Measurements from ENCODE around the gene GXYLT2. TPM values are rescaled to one million over a fixed set of nuclear protein-coding genes. Genes with fewer than 3 reads are reported as not detected.

GXYLT2 gene
- total RNA-seq, 1 donor: 77.4 TPM

DNA sequence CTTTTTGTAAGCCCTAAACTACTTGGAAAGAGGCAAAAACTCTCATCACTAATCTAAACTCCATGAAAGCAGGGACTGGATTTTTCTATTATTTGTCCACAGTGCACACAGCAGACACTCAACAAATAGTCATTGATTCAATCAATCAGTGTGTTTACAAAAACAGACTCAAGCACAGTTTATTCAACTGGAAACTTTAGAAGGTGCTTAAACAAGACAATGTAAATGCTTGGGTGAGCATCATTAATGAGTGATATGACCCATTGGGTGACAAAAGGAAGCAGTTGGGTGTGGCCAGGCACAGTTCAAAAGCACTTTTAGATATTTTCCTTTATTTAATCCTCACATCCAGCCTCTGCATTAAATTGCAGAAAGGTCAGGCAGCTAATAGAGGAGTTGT, 76.8 kb downstream of the GXYLT2 start:
- Histone ChIP-seq H3K4me3 (ENCODE audit: insufficient read depth, low read length) (no peak overlapping the region), H3K27me3 (ENCODE audit: insufficient read depth, low read length) (no peaks in the 10 kb centered on the region), H3K4me1 (ENCODE audit: insufficient read depth, low read length) (no peaks in the 10 kb centered on the region), H3K4me2 (ENCODE audit: insufficient read depth, low read length) (no peak overlapping the region), H3K79me2 (ENCODE audit: insufficient read depth, low read length) (no peaks in the 10 kb centered on the region), H3K9me3 (ENCODE audit: low read depth, low read length) (no peaks in the 10 kb centered on the region), H3K36me3 (ENCODE audit: insufficient read depth, low read length) (peaks cover 4% of the 10 kb centered on the region), H4K20me1 (ENCODE audit: insufficient read depth, low read length) (no peaks in the 10 kb centered on the region), H3K27ac (ENCODE audit: low read depth, low read length) (no peak overlapping the region), H2AFZ (ENCODE audit: low read length) (no peak overlapping the region)
- no peak for DNase-seq (ENCODE audit: insufficient read length, low spot score, missing footprints)
- TF ChIP-seq, protein P1, sequence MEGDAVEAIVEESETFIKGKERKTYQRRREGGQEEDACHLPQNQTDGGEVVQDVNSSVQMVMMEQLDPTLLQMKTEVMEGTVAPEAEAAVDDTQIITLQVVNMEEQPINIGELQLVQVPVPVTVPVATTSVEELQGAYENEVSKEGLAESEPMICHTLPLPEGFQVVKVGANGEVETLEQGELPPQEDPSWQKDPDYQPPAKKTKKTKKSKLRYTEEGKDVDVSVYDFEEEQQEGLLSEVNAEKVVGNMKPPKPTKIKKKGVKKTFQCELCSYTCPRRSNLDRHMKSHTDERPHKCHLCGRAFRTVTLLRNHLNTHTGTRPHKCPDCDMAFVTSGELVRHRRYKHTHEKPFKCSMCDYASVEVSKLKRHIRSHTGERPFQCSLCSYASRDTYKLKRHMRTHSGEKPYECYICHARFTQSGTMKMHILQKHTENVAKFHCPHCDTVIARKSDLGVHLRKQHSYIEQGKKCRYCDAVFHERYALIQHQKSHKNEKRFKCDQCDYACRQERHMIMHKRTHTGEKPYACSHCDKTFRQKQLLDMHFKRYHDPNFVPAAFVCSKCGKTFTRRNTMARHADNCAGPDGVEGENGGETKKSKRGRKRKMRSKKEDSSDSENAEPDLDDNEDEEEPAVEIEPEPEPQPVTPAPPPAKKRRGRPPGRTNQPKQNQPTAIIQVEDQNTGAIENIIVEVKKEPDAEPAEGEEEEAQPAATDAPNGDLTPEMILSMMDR (IDR thresholded peaks at IDR 0.05; ENCODE audit: extremely low read depth, low read depth, low read length): no peak

DNA sequence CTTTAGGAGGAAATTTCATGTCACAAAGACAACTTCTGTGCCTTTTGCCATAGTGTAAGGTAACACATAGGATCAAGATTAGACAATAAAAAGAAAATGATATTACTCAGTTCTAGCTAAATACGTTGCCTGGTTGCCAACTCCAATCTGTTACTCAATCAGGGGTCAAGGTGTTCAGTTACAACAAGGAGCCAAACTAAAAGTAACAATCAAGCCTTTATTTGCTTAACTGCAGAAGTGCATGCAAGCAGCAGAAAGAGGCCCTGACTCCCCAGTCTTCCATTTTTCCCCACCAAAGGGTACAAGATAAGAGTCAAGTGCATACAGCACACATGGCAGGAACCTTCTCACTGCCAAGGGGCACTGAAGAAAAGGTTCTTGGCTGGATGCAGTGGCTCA, 80.4 kb downstream of the GXYLT2 start:
- no peak overlapping the region for H3K27ac ChIP-seq (ENCODE audit: low read depth, low read length)
- H3K4me1 ChIP-seq (ENCODE audit: insufficient read depth, low read length): no peaks in the 10 kb centered on the region
- H3K9me3 ChIP-seq (ENCODE audit: low read depth, low read length): no peaks in the 10 kb centered on the region
- peaks cover 7% of the 10 kb centered on the region for H3K36me3 ChIP-seq (ENCODE audit: insufficient read depth, low read length)
- no peaks in the 10 kb centered on the region for H3K79me2 ChIP-seq (ENCODE audit: insufficient read depth, low read length)
- H2AFZ ChIP-seq (ENCODE audit: low read length): no peak overlapping the region
- TF ChIP-seq, protein P1 (IDR thresholded peaks at IDR 0.05; ENCODE audit: extremely low read depth, low read depth, low read length): no peak
- H4K20me1 ChIP-seq (ENCODE audit: insufficient read depth, low read length): no peaks in the 10 kb centered on the region
- no peak overlapping the region for H3K4me3 ChIP-seq (ENCODE audit: insufficient read depth, low read length)
- no peak for DNase-seq (ENCODE audit: insufficient read length, low spot score, missing footprints)
- H3K27me3 ChIP-seq (ENCODE audit: insufficient read depth, low read length): no peaks in the 10 kb centered on the region
- no peak overlapping the region for H3K4me2 ChIP-seq (ENCODE audit: insufficient read depth, low read length)

DNA sequence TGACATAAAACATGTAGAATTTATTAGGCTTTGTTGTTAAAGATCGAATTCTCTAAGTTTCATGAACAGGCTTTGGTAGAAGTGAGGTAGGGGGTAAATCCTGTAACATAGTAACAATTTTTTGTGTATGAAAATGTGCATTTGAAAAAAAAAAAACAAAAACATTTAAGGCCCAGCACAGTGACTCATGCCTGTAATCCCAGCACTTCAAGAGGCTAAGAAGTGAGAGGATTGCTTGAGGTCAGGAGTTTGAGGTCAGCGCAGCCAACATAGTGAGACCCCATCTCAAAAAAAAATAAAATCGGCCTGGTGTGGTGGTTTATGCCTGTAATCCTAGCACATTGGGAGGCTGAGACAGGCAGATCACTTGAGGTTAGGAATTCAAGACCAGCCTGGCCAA, 81.9 kb downstream of the GXYLT2 start:
- H3K4me1 ChIP-seq (ENCODE audit: insufficient read depth, low read length): no peaks in the 10 kb centered on the region
- H3K36me3 ChIP-seq (ENCODE audit: insufficient read depth, low read length): peaks cover 7% of the 10 kb centered on the region
- no peak overlapping the region for H3K4me2 ChIP-seq (ENCODE audit: insufficient read depth, low read length)
- TF ChIP-seq, protein P1 (IDR thresholded peaks at IDR 0.05; ENCODE audit: extremely low read depth, low read depth, low read length): no peak
- H3K27me3 ChIP-seq (ENCODE audit: insufficient read depth, low read length): no peaks in the 10 kb centered on the region
- no peak overlapping the region for H2AFZ ChIP-seq (ENCODE audit: low read length)
- H3K4me3 ChIP-seq (ENCODE audit: insufficient read depth, low read length): no peak overlapping the region
- peak; percentile 3 for DNase-seq (ENCODE audit: insufficient read length, low spot score, missing footprints)
- no peaks in the 10 kb centered on the region for H4K20me1 ChIP-seq (ENCODE audit: insufficient read depth, low read length)
- no peaks in the 10 kb centered on the region for H3K79me2 ChIP-seq (ENCODE audit: insufficient read depth, low read length)
- no peak overlapping the region for H3K27ac ChIP-seq (ENCODE audit: low read depth, low read length)
- H3K9me3 ChIP-seq (ENCODE audit: low read depth, low read length): no peaks in the 10 kb centered on the region

DNA sequence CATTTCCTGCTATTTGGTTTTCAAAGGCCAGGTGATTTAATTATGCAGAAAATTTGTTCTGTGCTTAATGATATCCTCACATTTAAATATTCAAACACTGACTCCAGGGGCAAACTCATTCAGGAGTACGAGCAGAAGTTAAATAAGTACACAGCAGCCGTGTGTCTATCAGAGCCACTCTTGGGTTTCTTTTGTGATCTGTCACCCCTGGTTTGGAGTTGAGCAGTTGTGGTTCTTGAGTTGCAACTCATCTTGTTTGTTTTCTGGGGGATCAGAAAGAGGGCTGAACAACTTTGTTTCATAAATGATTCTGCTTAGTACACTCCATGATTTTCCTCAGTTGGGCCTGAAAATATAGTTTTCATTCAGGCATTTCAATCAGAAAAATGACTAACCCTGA, 83.1 kb downstream of the GXYLT2 start:
- no peaks in the 10 kb centered on the region for H3K79me2 ChIP-seq (ENCODE audit: insufficient read depth, low read length)
- H3K27ac ChIP-seq (ENCODE audit: low read depth, low read length): no peak overlapping the region
- no peak overlapping the region for H3K4me3 ChIP-seq (ENCODE audit: insufficient read depth, low read length)
- no peaks in the 10 kb centered on the region for H3K27me3 ChIP-seq (ENCODE audit: insufficient read depth, low read length)
- no peak overlapping the region for H2AFZ ChIP-seq (ENCODE audit: low read length)
- no peaks in the 10 kb centered on the region for H3K4me1 ChIP-seq (ENCODE audit: insufficient read depth, low read length)
- H4K20me1 ChIP-seq (ENCODE audit: insufficient read depth, low read length): no peaks in the 10 kb centered on the region
- H3K4me2 ChIP-seq (ENCODE audit: insufficient read depth, low read length): no peak overlapping the region
- H3K36me3 ChIP-seq (ENCODE audit: insufficient read depth, low read length): peaks cover 7% of the 10 kb centered on the region
- TF ChIP-seq, protein P1 (IDR thresholded peaks at IDR 0.05; ENCODE audit: extremely low read depth, low read depth, low read length): no peak
- H3K9me3 ChIP-seq (ENCODE audit: low read depth, low read length): no peaks in the 10 kb centered on the region
- no peak for DNase-seq (ENCODE audit: insufficient read length, low spot score, missing footprints)

Data from osteoblast (primary cell).